PFSK-1 (cell line): ENCODE results near the gene FCSK.

Source experiments
- FOXP2 ChIP-seq: optimal IDR thresholded peaks from 2 replicates; pipeline ENCODE3; 2011; ENCODE audit warnings: borderline replicate concordance, control low read depth, inconsistent platforms; ENCODE audit not compliant: insufficient read depth; ENCODE audit errors: extremely low read length, extremely low read depth
- POLR2AphosphoS5 ChIP-seq: IDR thresholded peaks from 2 replicates; pipeline ENCODE4 v1.6.1; 2012; ENCODE audit warnings: low read depth, mild to moderate bottlenecking, control low read depth, low read length, moderate library complexity
- SIN3A ChIP-seq: IDR thresholded peaks from 2 replicates; pipeline ENCODE4 v1.6.1; 2012; ENCODE audit warnings: mild to moderate bottlenecking, low read length, moderate library complexity, borderline replicate concordance; ENCODE audit not compliant: insufficient read depth
- TAF1 ChIP-seq: IDR thresholded peaks from 2 replicates; pipeline ENCODE4 v1.6.1; 2012; ENCODE audit warnings: low read length, control low read depth, borderline replicate concordance; ENCODE audit not compliant: insufficient read depth
- TF ChIP-seq, protein P1 (sequence below), 2 experiments: IDR thresholded peaks; 2 replicates each; pipeline versions ENCODE4 v1.6.1 to v1.8.0; 2011 to 2012; ENCODE audit warnings: low read depth in 2 of 2, low read length in 2 of 2, control low read depth in 1 of 2, inconsistent platforms in 1 of 2, mild to moderate bottlenecking in 1 of 2, moderate library complexity in 1 of 2; ENCODE audit not compliant: insufficient read depth in 1 of 2

The FCSK gene

DNA sequence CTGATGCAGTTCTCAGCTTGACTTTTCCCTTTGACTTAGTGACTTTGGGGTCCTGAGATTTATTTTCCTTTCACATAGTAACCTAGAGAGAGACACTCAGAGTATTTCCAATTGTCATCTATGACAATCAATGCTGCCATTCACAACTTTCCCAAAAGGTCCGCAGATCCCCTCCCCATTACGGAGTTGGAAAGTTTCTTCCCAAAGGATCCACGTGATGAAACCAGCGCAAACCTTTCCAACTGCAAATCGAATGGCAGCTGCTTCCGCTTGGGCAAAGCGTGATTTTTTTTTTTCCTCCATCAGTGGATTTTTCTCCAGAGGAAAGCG is 538 bp upstream of the FCSK start:
- TF ChIP-seq POLR2AphosphoS5 (no peak), FOXP2 (no peak), TAF1 (no peak), SIN3A (no peak)
- TF ChIP-seq, protein P1, sequence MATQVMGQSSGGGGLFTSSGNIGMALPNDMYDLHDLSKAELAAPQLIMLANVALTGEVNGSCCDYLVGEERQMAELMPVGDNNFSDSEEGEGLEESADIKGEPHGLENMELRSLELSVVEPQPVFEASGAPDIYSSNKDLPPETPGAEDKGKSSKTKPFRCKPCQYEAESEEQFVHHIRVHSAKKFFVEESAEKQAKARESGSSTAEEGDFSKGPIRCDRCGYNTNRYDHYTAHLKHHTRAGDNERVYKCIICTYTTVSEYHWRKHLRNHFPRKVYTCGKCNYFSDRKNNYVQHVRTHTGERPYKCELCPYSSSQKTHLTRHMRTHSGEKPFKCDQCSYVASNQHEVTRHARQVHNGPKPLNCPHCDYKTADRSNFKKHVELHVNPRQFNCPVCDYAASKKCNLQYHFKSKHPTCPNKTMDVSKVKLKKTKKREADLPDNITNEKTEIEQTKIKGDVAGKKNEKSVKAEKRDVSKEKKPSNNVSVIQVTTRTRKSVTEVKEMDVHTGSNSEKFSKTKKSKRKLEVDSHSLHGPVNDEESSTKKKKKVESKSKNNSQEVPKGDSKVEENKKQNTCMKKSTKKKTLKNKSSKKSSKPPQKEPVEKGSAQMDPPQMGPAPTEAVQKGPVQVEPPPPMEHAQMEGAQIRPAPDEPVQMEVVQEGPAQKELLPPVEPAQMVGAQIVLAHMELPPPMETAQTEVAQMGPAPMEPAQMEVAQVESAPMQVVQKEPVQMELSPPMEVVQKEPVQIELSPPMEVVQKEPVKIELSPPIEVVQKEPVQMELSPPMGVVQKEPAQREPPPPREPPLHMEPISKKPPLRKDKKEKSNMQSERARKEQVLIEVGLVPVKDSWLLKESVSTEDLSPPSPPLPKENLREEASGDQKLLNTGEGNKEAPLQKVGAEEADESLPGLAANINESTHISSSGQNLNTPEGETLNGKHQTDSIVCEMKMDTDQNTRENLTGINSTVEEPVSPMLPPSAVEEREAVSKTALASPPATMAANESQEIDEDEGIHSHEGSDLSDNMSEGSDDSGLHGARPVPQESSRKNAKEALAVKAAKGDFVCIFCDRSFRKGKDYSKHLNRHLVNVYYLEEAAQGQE (IDR thresholded peaks at IDR 0.05; ENCODE audit: insufficient read depth in 1 of 2, low read depth in 2 of 2, low read length in 2 of 2): no peak

DNA sequence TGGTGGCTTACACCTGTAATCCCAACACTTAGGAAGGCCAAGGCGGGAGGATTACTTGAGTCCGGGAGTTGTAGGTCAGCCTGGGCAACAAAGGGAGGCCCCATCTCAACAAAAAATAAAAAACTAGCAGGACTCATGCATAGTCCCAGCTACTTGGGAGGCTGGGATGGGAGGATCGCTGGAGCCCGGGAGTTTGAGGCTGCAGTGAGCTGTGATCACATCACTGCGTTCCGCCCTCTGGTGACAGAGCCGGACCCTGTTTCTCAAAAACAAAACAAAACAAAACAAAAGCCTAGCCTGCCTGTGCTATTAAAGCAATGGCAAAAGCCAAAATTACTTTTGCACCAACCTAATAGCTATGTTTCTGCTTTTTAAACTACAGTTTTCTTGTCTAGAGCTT is 1.5 kb downstream of the FCSK start:
- TF ChIP-seq, protein P1 (IDR thresholded peaks at IDR 0.05; ENCODE audit: insufficient read depth in 1 of 2, low read depth in 2 of 2, low read length in 2 of 2): no peak
- no peak for TF ChIP-seq SIN3A
- TF ChIP-seq TAF1: no peak
- TF ChIP-seq FOXP2: no peak
- no peak for TF ChIP-seq POLR2AphosphoS5

DNA sequence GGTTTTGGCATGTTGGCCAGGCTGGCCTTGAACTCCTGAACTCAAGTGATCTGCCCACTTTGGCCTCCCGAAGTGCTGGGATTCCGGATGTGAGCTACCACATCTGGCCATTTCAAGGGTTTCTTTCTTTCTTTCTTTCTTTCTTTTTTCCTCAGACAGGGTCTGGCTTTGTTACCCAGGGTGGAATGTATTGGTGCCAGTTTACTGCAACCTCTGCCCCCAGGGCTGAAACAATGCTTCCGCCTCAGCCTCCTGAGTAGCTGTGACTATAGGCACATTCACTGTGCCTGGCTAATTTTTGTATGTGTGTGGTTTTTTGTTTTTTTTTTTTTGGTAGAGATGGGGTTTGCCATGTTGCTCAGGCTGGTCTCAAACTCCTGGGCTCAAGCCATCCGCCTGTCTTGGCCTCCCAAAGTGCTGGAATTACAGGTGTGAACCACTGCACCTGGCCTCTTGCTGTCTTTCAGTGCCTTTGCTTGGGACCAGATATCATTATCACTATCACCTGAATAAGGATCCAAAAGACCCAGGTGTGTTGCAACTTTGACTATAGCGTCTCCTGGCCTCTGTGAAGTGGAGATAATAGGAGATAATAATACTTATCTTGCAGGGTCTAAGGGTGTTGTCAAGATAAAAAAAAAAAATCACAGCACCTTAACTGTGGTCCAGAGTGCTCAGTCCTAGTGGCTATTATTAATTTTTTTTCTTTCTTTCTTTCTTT is 3.2 kb downstream of the FCSK start:
- no peak for TF ChIP-seq POLR2AphosphoS5
- no peak for TF ChIP-seq FOXP2
- no peak for TF ChIP-seq SIN3A
- no peak for TF ChIP-seq TAF1
- TF ChIP-seq, protein P1 (IDR thresholded peaks at IDR 0.05; ENCODE audit: insufficient read depth in 1 of 2, low read depth in 2 of 2, low read length in 2 of 2): no peak

DNA sequence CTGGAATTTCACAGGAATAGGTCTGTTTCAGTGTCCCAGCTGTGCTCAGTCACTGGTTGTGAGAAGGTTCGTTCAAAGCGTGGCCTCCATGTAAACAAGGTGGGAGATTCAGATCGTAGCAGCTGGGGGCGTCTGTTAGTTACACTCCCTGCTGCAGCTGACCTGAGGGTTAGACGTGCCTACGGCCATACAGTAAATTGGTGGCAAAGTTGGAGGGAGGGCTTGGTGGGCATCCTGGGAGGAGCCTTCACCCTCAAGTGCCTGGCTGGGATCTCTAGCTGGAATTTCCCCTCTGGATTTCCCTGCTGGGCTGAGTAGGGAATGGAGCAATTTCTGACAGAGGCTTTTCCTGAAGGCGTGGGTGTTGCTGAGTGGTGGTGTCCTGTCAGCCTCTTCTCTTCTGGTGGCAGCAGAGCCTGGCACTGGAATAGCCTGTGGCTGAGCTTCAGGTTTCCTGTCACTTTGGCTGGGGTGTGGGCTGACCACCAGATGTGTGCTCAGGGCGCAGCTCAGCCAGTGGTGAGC is 6.4 kb downstream of the FCSK start:
- TF ChIP-seq, protein P1 (IDR thresholded peaks at IDR 0.05; ENCODE audit: insufficient read depth in 1 of 2, low read depth in 2 of 2, low read length in 2 of 2): no peak
- TF ChIP-seq SIN3A: no peak
- TF ChIP-seq FOXP2: no peak
- TF ChIP-seq POLR2AphosphoS5: no peak
- no peak for TF ChIP-seq TAF1

DNA sequence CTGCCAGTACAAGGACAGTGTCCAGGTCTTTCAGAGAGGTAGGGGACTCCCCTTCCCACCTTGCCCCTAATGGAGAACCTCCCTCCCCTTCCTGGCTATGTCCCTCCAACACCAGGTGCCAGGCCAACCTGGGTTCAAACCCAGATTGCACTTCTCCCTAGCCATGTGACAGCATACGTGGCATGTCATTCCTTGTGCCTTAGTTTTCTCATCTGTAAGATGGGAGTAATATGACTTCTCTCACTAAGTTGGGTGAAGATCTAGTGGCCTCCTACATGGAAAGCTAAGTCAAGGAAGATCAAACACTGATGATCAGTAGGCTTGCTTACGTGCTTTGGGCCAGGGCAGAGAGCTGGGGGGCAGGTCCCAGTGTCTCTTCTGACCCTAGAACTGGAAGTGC is 8.8 kb downstream of the FCSK start:
- TF ChIP-seq SIN3A (no peak), POLR2AphosphoS5 (no peak), FOXP2 (no peak), TAF1 (no peak)
- TF ChIP-seq, protein P1 (IDR thresholded peaks at IDR 0.05; ENCODE audit: insufficient read depth in 1 of 2, low read depth in 2 of 2, low read length in 2 of 2): no peak
